Islet precursor cell (in vitro differentiated cells): ENCODE measurements around the gene MCF2.

Experiments
- DNase-seq: peaks from one replicate; pipeline ENCODE4 v3.0.0-alpha.2; 2018

Gene MCF2

DNA sequence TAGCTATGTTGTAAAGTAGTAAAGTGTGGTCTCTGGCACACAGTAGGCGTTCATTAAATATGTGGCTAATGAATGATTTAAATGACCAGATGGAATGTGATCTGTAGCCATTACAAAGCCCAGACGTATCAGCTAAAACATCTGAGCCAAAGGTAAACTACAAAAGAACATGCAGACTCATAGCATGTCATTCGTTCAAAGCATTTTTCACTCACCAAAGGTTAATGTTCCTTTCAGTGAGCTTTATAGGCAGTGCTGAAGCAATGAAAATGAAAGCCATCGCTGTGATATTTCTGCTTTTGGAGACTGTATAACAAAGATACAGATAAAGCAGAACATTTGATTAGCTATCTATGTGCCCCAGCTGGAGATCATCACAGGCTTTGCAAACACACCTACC, 126.9 kb downstream of the MCF2 start:
- no peak for DNase-seq

DNA sequence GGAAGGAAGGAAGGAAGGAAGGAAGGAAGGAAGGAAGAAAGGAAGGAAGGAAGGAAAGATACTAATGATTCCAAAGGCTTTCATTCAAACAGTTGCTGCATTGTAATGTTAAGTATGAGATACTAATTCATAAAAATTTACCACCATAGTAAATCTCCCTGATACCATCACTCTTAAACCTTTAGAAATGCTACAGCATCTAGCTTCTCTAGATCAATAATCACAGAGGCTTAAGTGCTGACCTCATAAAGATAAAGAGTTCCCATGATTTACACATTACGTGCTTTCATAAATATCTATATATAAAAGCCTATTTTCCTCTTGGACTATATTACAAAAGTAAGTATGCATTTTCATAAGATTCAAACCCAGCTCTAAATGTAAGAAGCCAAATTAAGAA, 141.0 kb downstream of the MCF2 start:
- no peak for DNase-seq

DNA sequence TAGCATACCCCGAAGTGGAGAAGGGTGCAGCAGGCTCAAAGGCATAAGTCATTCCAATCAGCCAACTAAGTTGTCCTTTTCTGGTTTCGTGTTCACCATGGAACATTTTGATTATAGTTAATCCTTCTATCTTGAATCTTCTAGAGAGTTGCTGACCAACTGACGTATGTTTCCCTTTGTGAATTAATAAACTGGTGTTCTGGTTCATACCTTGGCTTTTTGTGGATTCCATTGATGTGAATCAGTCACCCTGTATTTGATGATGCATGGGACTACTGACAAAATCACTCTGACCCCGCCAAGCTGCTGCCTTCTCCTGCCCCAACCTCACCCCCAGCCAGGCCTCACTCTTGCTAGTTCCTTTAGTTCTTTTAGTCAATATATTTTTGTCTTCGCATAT, 144.7 kb downstream of the MCF2 start:
- no peak for DNase-seq

DNA sequence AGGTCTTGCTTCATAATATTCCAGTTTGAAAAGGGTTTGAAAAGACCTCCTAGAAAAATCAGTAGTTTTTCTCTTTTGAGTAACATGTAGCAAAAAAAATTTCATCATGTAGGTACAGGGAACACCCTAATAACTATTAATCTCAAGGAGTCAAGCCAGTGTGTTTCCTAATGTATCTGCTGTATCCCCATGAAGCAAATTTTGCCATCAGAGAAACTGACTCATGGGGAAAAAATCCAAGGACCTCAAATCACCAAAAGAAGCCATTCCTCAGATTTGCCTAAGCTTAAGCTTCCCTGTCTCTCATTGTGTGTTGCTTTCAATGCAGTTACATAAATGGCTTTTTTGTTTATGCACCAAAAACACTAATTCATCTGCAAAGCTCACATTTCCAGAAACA, 147.7 kb downstream of the MCF2 start:
- DNase-seq, result no peak

DNA sequence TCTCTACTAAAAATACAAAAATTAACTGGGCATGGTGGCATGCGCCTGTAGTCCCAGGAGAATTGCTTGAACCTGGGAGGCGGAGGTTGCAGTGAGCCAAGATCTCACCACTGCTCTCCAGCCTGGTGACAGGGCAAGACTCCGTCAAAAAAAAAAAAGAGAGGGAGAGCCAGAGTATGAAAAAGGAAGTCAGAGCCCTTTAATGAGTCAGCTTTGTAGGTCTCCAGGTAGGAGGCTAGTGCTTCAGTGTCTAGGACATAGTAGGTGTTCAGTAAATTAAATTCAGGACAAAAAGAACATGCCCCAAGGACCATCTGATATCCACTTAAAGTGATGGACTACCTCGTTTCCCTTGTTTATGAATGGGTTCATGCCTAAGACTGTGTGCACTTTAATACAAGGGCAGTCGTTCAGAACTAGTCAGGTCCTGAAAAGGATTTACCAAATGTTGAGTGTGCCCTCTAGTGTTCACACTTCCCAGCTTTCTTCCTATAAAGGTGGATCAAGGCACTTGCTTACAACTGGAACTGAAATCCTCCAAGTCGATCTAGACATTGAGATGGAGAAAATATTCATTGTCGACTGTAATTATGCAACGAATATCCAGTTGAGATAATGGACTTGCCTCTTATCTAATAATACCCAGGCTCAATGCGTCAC, 148.5 kb downstream of the MCF2 start:
- DNase-seq, result peak; percentile 56

DNA sequence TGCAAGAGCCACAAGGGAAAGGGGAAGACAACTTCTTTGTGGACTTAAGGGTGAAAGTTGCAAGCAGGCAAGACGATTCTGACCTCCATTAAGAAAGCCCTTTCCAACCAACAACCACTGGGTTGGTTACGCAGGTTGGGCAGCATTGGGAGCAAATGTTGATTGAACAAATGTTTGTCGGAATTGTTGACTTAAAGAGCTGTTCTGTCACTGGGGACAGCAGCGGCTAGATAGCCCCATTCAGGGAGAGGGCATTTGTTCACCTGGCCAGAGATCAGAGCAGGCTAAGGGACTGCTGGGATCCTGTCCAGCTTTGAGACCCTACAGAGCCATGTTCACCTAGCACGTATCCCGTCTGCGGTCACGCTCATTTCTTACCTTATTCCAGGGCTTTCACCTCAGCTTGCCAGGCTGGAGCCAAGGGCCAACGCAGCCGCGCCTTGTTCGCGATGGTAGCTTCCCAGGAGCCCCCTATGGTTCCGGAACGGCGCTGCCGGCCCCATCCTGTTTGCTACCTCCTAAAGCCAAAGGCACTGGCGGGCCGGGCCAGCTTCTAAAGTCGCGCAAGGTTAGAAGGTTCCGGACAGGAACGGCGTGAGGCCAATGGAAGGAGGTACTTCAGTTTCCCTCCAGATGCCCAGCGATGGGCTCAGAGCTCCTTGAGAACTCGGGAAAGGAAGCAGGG, 152.8 kb downstream of the MCF2 start:
- DNase-seq, result no peak

DNA sequence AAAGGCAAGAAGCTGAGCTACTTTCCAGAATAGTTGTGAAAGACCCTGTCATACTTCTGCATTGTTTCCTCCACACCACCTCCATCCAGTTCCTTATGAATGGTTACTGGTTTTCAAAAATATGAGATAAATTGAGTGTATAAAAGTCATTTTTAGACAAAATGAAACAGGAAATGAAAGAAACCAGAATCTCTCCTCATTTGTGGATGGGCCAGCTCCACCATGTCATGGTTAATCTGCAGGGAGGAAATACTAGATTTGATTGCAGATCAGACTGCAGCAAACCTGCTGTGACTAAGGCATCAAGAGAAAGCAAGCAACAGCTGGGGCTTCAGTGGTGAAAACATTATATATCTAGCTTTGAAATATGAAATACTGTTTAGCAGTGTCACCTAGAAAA, 153.6 kb downstream of the MCF2 start:
- DNase-seq, result no peak

DNA sequence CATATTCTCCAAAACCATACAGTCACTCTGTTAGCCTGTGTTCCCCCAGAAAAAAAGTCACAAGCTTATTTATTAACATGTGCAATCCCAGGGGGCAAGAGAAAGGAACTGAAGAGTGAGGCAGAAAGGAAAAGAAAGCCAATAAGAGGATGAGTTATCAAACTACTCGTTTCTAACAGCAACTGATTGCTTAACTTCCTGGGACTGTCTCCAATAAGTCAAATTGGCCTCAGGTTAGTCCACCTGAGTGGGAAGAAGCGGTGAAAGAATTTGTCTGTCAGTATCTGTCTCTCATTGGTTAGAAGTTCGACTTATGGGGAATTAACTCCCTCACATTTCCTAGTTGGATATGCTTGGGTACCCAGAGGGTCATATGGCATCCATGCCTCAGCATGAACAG, 163.4 kb downstream of the MCF2 start:
- DNase-seq, result no peak

DNA sequence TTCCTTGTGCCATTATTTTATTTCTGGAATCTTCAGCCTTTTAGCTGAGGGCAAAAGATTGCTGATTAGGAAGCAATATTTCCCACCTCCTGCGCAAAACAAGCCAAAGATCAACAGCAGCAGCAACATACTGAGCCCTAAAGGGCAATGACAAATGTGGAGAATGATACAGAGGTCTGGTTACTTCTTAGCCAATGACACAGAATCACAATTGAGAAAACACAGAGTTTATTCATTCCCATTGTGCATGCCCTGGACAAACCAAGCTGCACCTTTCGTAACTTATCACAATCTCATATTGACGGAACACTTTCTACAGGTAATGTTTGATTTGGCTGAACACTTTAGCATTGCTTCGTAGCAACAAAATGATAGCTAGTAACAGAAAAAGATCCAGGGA, 164.0 kb downstream of the MCF2 start:
- DNase-seq, result no peak

DNA sequence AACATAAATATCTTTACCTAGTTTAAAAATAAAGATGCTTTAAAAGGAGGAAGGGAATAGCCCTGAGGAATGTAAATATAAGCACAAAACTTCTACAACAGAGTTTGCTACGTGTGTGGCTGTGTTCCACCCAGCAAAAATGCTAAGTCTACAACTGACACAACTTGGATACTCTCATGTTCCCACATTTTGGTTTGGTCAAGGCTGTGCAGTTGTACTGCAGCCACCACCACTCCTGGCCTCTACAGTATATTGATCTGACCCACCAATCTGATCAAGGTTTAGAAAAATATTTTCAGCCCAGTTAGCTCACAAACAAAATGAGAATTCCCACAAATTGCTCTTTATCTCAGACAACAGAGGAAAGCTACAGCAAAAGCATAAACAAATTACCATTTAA, 165.3 kb downstream of the MCF2 start:
- DNase-seq, result no peak

DNA sequence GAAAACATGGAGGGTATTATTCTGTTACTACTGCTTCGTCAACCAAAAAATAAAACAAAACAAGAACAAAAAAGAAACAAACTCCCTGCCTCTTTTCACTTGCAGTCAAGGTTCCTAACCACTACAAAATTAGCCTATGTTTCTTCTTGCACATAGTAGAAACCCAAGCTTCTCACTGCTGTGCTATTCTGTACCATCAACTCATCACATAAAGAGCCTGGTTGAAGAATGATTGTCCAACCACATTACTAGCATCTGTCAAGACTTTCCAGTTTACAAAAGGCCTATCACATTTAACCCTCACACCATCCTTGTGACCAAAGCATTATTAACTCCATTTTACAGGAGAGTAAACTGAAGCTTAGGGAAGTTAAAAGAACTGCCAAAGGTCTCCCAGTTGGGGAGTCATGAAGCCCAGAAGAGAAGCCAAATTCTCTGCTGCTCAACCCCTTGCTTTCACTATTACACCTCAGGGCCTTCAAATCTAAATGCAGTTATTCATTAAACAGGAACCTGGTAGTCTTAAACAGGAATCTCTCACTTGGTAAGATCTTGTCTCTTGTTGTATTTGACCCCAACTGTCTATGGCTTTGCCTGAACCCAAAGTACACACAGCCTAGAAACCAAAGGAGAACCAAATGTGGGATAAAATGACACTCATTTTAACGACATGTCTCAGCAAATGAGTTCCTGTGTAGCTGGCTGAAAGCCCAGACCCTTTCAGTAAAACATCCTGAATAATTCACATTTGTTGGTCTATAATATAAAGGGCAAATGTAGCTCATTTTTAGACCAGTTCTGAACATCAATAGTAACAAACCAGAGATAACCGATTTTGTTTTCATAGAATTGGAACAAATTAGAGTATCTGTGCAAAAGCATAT, 168.8 kb downstream of the MCF2 start:
- no peak for DNase-seq

DNA sequence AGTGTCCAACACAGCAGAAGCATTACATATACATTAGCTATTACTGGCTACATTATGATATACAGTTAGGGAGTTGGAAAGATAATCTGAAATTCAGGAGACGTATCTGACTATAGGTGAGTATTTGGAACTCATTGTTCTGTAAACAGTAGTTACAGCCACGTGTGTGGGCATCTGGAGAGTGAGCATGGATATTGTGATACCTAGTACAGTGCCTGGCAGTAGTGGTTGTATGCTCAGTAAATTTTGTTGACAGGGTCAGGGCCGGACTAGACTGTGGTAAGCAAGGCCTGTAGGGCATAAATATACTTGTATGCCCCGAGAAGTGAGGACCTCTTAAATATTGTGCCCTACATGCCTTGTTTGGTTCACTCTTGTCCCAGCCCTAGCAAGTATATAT, 174.5 kb downstream of the MCF2 start:
- no peak for DNase-seq

DNA sequence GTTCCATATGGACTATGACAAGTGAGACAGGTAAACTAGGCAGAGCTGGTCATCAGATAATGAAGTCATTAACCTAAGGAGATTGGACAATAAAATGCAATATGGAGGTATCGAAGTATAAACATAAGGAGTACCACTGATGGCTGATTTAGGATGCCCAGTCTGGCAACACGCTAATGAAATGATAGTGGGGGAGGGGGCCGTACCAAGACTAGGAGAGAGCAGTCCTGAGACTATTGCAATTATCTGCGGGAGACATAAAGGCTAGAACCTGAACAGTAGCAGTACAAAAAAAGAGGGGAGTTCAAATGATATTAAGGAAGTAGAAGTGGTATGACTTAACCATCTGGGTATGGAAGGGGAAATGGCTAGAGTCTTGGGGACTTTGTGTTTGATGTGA, 175.1 kb downstream of the MCF2 start:
- DNase-seq, result no peak
